Lower lobe of right lung (tissue), 2 donors: ENCODE measurements around the gene ACTL6A. TPM values are rescaled to one million over a fixed set of nuclear protein-coding genes. Genes with fewer than 3 reads are reported as not detected.
A peak's percentile ranks its signal among the peaks of the same experiment; 100 is the strongest.

Experiments
- ATAC-seq, 2 donors: fragments of 200-7000 bp; cut with Tn5 transposase; one replicate each; pipeline ENCODE4 v1.9.1; 2020 to 2022; ENCODE audit warnings: mild to moderate bottlenecking in 2 of 2, moderate library complexity in 2 of 2
- DNase-seq: peaks from one replicate; pipeline ENCODE4 v3.0.0-alpha.2; 2020
- H3K27ac ChIP-seq: fragments of 200-600 bp; one replicate; pipeline ENCODE4 v1.8.0; 2022
- H3K27me3 ChIP-seq: fragments of 200-600 bp; one replicate; pipeline ENCODE4 v1.8.0; 2022; ENCODE audit warnings: low read depth
- H3K36me3 ChIP-seq: fragments of 200-600 bp; one replicate; pipeline ENCODE4 v1.8.0; 2022; ENCODE audit warnings: mild to moderate bottlenecking
- H3K4me1 ChIP-seq: fragments of 200-600 bp; one replicate; pipeline ENCODE4 v1.8.0; 2022
- H3K4me3 ChIP-seq: fragments of 200-600 bp; one replicate; pipeline ENCODE4 v1.8.0; 2022; ENCODE audit warnings: mild to moderate bottlenecking
- H3K9me3 ChIP-seq: fragments of 200-600 bp; one replicate; pipeline ENCODE4 v1.8.0; 2022
- CTCF ChIP-seq: fragments of 200-600 bp; IDR thresholded peaks from one replicate; pipeline ENCODE4 v1.8.0; 2022; ENCODE audit warnings: antibody characterized with exemption, mild to moderate bottlenecking
- intact Hi-C: fragments of 100-400 bp; cut with DNase I; formaldehyde crosslinking; loops from one replicate; pipeline ENCODE4 v1.11.0; 2022
- total RNA-seq: library from RNA; stranded (reverse); fragmentation: NEBNext Ultra II Directional; extraction: Animal tissue kit (Norgen Biotek cat#: 25700); gene quantifications from one replicate; pipeline ENCODE4 v1.2.1, GENCODE V29; 2021
- donor health status: DM: no; HTN: yes; CAD: no; lungs with severe emphysema.

ACTL6A gene
- total RNA-seq, 1 donor from 2014 or later = 36.5 TPM

- ATAC-seq = no peak
- H3K4me3 ChIP-seq = no peak overlapping the region
- H3K9me3 ChIP-seq = no peaks in the 10 kb centered on the region
- intact Hi-C loops = no loop called here
- no peaks in the 10 kb centered on the region for H3K36me3 ChIP-seq
- H3K4me1 ChIP-seq = no peaks in the 10 kb centered on the region
- no peak overlapping the region for H3K27ac ChIP-seq
- TF ChIP-seq CTCF = no peak
- H3K27me3 ChIP-seq = no peaks in the 10 kb centered on the region
- no peak for DNase-seq
These were observed 20.4 kb upstream of the ACTL6A start for GRCh38 chr3:179542375-179542774.

DNA sequence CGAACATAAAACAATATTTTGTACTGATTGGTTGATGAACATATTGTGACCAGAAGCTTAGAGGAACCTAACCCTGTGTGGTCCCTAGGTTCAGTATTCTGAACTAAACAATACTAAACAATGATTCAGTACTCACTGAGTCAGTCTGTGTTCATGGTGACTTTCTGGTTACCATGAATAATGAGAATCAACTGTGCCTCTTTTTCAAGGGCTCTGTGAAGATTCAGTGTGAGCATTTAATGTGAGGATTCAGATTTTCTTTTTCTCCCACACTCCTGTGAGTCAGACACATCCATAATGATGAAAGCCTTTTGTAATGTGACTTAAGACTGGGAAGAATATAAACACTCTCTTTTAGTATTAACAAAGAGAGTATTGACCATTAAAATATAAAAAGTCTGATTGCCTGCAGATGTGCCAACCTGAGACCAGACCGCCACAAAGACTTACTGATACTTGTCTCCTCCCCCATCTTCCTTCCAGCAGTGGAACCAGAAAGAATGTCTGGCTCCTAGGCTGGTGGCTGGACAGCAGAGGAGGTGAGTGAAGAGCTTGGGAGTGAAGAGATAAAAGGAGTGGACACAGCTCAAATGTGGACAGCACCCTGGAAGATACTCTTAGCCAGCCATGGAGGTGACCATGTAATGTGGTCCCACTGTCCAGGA lies 17.6 kb upstream of the ACTL6A start:
- TF ChIP-seq CTCF = no peak

DNA sequence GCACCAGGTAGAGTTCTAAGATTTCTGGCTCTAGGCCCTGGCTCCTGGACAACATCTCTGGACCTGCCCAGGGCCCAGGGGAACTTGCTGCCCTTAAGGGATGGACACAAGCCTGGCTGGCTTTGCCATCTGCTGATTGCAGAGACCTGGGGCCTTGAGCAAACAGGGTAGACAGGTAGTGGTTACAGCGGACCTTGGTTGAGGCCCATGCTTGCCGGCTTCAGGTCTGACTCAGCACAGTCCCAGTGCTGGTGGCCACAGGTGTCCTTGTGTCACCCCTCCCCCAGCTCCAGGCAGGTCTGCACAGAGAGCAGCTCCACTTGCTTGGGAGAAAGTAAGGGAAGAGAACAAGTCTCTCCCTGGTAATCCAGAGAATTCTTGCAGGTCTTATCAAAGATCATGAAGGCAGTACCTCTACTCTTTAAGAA lies 15.9 kb upstream of the ACTL6A start:
- no peak for TF ChIP-seq CTCF
- Histone ChIP-seq H3K4me3 (no peak overlapping the region), H3K27ac (no peak overlapping the region), H3K4me1 (peaks cover 4% of the 10 kb centered on the region), H3K36me3 (no peaks in the 10 kb centered on the region), H3K9me3 (no peaks in the 10 kb centered on the region), H3K27me3 (no peaks in the 10 kb centered on the region)
- ATAC-seq (no peak), DNase-seq (no peak)
- intact Hi-C loops = no loop called here

More for the DNA sequence above, 17.6 kb upstream of the ACTL6A start:
- DNase-seq = no peak
- intact Hi-C loops = no loop called here
- H3K4me1 ChIP-seq = no peaks in the 10 kb centered on the region
- no peaks in the 10 kb centered on the region for H3K9me3 ChIP-seq
- no peak overlapping the region for H3K27ac ChIP-seq
- no peaks in the 10 kb centered on the region for H3K27me3 ChIP-seq
- no peak for ATAC-seq
- no peak overlapping the region for H3K4me3 ChIP-seq
- no peaks in the 10 kb centered on the region for H3K36me3 ChIP-seq

DNA sequence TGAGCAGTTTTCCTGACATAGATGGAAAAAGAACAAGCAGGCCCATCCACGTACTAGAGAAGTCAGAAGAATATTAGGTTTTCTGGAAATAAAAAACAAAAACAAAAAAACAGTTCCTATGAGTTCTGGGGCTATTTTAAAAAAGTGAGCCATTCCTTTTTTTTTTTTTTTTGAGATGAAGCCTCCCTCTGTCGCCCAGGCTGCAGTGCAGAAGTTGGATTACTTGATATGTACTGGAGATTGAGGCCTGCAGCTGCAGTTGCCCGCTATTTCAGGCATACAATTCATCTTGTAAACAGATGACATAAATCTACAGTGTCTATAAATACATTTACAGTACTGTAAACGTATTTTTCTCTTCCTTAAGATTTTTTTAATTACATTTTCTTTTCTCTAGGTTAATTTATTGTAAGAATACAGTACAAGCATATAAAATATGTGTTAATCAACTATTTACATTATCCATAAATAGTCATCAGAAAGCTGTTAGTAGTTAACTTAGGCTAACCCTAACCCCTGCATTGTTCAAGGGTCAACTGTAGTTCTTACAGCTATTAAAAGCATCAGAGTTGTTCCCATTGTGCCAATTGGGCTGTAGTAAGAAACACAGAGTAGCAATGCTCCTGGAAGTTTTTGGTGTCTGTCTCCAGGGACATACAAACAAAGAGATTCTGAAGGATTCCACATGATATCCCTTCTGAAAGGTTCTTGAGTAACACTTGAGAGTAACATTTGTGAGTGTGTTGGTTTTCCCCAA lies 11.2 kb upstream of the ACTL6A start:
- Histone ChIP-seq H3K4me1 (peaks cover 4% of the 10 kb centered on the region), H3K27me3 (no peaks in the 10 kb centered on the region), H3K27ac (no peak overlapping the region), H3K36me3 (no peaks in the 10 kb centered on the region), H3K4me3 (no peak overlapping the region), H3K9me3 (no peaks in the 10 kb centered on the region)
- DNase-seq = no peak
- ATAC-seq = no peak
- no peak for TF ChIP-seq CTCF
- intact Hi-C loops = loop anchor here (10.0 kb wide), 1 partner anchor 107 kb away; no protein-coding TSS in a partner anchor

DNA sequence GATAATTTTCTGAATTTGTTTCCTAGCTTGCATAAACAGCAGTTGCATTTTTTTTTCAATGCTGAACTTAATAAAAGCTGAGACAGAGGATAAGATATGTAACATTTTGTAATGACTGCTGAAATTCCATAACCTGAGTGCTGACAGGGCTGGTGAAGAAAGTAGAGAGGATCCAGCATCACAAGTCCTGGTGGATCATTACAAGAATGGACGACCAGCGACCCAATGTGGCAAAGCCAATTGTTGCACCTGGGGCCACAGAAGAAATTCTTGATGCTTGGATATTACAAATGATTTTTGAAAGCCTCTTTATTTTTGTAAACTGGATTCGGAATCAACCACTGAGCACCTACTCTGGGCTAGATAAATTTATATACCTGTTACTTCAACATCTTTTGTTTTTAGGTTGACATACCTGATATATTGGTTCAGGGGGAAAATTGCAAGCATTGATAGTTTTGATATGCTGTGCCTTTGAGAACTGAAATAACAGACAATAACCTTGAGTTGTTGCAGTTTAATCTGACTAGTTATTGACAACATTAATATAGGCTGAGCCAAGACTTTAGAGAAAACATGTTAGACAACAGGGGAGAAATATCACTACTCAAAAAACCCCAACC lies 3.9 kb upstream of the ACTL6A start:
- Histone ChIP-seq H3K9me3 (no peaks in the 10 kb centered on the region), H3K4me3 (no peak overlapping the region), H3K27me3 (no peaks in the 10 kb centered on the region), H3K27ac (no peak overlapping the region), H3K4me1 (peaks cover 4% of the 10 kb centered on the region), H3K36me3 (no peaks in the 10 kb centered on the region)
- ATAC-seq (no peak), DNase-seq (no peak)
- TF ChIP-seq CTCF = peak; percentile 87
- intact Hi-C loops = loop anchor here (10.0 kb wide), 1 partner anchor 114 kb away; no protein-coding TSS in a partner anchor
